Activated CD4-positive, alpha-beta T cell treated with anti-CD3 and anti-CD28 coated beads for 48 hours (primary cell): ENCODE measurements around the gene ANXA2R.
"Not testable (repeated sequence)": the region's sequence is repeated elsewhere in the genome, so short reads cannot be mapped to it uniquely, and the experiment has no call there.

Experiments
- DNase-seq: peaks from one replicate; pipeline ENCODE4 v3.0.0-alpha.2; 2020

ANXA2R gene

GRCh38 chr5:43033841-43034590, 6.1 kb downstream of the ANXA2R start:
- DNase-seq: no peak

GRCh38 chr5:43027054-43027785, 12.9 kb downstream of the ANXA2R start:
- DNase-seq: no peak

- not testable (repeated sequence) for DNase-seq
Observed at GRCh38 chr5:43025184-43025950, 14.8 kb downstream of the ANXA2R start.

GRCh38 chr5:43024217-43024616, 15.9 kb downstream of the ANXA2R start:
- no peak for DNase-seq

GRCh38 chr5:43021151-43021550, 19.0 kb downstream of the ANXA2R start:
- DNase-seq: no peak

- DNase-seq: peak; percentile 50
Observed at GRCh38 chr5:43020399-43020746, 19.7 kb downstream of the ANXA2R start.

GRCh38 chr5:43019614-43020398, 20.3 kb downstream of the ANXA2R start:
- DNase-seq: peak; percentile 87

- DNase-seq: no peak
Observed at GRCh38 chr5:43019291-43019613, 20.9 kb downstream of the ANXA2R start.

GRCh38 chr5:43017428-43017815, 22.7 kb downstream of the ANXA2R start:
- peak; percentile 43 for DNase-seq

GRCh38 chr5:43016217-43016779, 23.8 kb downstream of the ANXA2R start:
- DNase-seq: no peak

GRCh38 chr5:43014522-43014921, 25.6 kb downstream of the ANXA2R start:
- no peak for DNase-seq

- no peak for DNase-seq
Observed at GRCh38 chr5:43010935-43011315, 29.2 kb downstream of the ANXA2R start.

- peak; percentile 95 for DNase-seq
Observed at GRCh38 chr5:43008363-43009153, 31.6 kb downstream of the ANXA2R start.

- DNase-seq: peak; percentile 88
Observed at GRCh38 chr5:43007911-43008362, 32.2 kb downstream of the ANXA2R start.

- peak; percentile 84 for DNase-seq
Observed at GRCh38 chr5:43007246-43007910, 32.7 kb downstream of the ANXA2R start.

GRCh38 chr5:43006424-43007202, 33.5 kb downstream of the ANXA2R start:
- DNase-seq: no peak

GRCh38 chr5:43005031-43005430, 35.1 kb downstream of the ANXA2R start:
- no peak for DNase-seq

- DNase-seq: no peak
Observed at GRCh38 chr5:43001748-43002147, 38.4 kb downstream of the ANXA2R start.

GRCh38 chr5:43000914-43001313, 39.2 kb downstream of the ANXA2R start:
- no peak for DNase-seq

- no peak for DNase-seq
Observed at GRCh38 chr5:43000111-43000840, 39.8 kb downstream of the ANXA2R start.
